GM12801 (cell line): ENCODE measurements around the gene VKORC1.

Experiments
- CTCF ChIP-seq: IDR thresholded peaks from one replicate; pipeline ENCODE4 v1.5.1; 2011; ENCODE audit warnings: control low read depth; ENCODE audit not compliant: insufficient read length; ENCODE audit errors: extremely low read depth

VKORC1 gene

DNA sequence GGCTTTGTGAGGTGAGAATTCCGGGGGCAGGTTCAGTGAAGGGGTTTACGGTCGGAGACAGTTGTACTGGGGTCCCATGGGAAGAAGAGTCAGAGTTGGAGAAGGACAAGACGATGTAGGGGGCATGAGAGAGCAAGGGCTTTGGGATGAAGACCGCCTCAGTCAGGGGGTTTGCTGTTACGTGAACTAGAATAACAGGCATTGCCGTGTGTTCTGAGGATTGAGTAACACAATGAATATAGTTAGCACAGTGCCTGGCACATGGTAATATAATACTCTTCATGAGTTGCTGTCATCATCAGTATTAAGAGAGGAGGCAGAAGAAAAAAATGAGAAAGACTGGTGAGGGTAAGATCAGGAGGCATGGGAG, 19.8 kb downstream of the VKORC1 start:
- no peak for TF ChIP-seq CTCF

DNA sequence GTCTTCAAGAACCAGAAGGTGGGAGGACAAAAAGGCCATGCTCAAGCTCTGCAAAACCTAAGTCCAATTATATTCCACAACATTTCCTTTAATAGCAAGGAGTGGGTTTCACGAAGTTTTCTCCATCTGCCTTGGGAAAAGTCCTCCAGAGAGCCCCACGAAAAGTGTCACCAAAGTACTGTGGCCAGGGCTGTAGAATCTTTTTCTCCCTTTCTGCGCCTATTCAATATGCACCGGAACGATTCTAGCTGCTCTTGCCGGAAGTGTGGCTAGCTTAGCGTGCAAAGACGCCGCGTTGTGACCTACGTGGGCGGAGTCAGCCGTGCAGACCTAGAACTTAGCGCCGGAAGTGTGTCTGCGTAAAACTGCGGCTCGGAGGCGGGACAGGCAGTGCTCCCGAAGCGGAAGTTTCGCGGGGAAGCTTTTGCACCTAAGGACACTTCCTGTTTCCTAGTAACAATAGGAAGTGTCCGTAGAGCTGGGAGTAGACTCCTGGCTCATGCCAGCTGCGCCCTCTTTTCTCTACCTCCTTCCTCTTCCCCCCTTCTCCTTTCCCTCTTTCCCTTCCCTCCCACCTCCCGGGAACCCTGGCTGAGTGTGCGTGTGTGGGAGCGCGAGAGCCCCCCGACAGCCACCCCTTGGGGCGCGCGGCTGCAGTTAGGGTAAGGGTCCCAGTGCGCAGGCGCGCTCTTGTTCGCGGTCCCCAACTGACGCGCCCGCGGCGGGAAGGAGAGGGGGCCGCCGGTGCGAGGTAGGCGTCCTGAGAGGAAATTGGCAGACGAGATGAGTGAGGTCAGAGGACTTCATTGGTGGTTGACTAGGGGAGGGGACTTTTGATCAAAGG, 20.4 kb downstream of the VKORC1 start, which contains the start of the genes ZNF646 and ZNF668:
Gene ZNF646, plus strand, starts transcription at position 453 of the 844 bp plus-strand sequence. CDS start 1,903 bp downstream, outside the sequence.
Gene ZNF668, minus strand, starts transcription at position 271 of the 844 bp plus-strand sequence. CDS start 9,781 bp downstream, outside the sequence.
- no peak for TF ChIP-seq CTCF

- TF ChIP-seq CTCF, result no peak
These were observed 21.2 kb downstream of the VKORC1 start for GRCh38 chr16:31073142-31073969.

DNA sequence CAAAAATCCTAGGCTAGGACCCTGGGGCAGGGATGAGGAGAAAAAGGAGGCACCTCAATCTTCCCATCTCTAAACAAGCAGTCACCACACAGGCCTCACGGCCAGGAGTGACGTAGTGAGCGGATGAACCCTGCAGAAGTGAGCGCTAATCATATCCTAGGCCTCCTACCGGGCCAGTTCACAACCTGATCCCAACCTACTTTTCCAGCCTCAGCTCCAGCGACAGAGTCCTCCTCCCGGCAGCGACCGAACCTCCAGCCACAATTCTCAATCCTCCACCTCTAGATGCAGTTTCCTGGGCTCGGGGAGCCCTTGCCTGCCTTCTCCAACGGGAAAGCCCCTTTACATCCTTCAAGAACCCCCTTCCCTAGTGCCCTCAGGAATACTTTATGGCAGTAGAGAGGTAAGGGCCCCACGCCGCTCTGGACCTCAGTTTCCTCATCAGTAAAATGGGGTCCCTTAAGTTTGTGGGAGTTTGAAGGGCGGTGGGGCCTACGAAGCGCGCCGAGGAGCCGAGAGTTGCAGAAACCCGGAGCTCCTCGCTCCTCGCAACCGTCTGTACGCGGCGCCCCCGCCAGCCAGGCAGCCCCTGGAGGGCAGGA, 22.0 kb downstream of the VKORC1 start:
- TF ChIP-seq CTCF, result no peak

DNA sequence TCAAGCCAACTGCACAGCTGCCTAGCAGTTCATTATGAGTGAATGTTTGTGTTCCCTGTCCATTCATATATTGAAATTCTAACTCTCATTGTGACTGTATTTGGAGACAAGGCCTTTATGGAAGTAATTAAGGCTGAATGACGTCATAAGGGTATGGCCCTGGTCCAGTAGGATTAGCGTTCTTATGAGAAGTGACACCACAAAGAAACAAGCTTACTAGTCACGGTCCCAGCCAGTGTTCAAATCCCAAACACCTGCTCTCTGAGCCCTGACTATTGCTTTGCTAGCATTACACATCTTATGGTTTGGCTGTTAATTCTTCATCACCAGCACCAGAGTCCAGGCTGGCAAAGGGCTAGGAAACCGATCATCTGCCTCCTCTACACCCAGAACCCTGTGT, 22.7 kb downstream of the VKORC1 start:
- TF ChIP-seq CTCF, result no peak

GRCh38 chr16:31067342-31067741, 27.3 kb downstream of the VKORC1 start:
- TF ChIP-seq CTCF, result no peak

DNA sequence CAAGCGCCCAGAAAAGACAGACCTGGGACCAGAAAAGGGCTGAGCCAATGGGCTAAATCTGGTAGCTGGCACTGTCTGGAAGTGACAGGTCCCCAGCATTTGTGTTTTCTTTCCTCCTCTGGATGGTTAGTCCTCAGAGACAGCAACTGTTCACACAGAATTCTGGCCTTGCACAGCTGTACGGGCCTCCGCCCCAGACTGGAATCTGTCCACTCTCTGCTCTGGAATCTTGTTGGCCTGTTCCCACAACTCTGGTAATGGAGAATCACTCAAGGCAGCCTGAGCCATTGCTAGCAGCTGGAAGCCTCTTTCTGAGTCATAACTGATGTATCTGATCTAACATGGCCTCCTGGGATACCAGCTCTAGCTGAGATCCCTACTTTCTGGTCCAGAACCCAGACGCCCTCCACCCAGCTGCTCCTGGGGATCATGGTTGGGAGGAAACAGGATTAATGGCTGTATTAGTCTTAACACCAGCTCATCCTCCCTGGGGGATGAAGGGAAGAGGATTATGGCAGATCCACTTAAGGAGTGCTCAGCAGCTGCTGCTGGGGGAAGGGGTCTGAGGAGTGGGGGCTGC, 29.6 kb downstream of the VKORC1 start:
- TF ChIP-seq CTCF, result no peak
